Thyroid gland (tissue), 4 donors: Measurements from ENCODE around the gene PAFAH1B1. TPM values are rescaled to one million over a fixed set of nuclear protein-coding genes. Genes with fewer than 3 reads are reported as not detected.
A peak's percentile ranks its signal among the peaks of the same experiment; 100 is the strongest.

Experiments
- DNase-seq, 2 donors: peaks; one replicate each; pipeline ENCODE4 v3.0.0-alpha.2; 2019
- H3K27ac ChIP-seq, 3 donors: fragments of 200-600 bp; sonication (generic); 1 replicate in 2 of 3; 2 replicates in 1 of 3; pipeline ENCODE4 v1.5.1; 2016 to 2019; ENCODE audit warnings: mild to moderate bottlenecking in 1 of 3, moderate library complexity in 1 of 3
- H3K27me3 ChIP-seq: fragments of 200-600 bp; sonication (generic); one replicate; pipeline ENCODE4 v1.5.1; 2019
- H3K36me3 ChIP-seq, 2 donors: fragments of 200-600 bp; sonication (generic); one replicate each; pipeline ENCODE4 v1.5.1; 2016 to 2019
- H3K4me1 ChIP-seq, 2 donors: fragments of 200-600 bp; sonication (generic); one replicate each; pipeline ENCODE4 v1.5.1; 2017 to 2019
- H3K4me3 ChIP-seq, 3 donors: fragments of 200-600 bp; sonication (generic); replicated peaks in 1 of 3; 1 replicate in 2 of 3; 2 replicates in 1 of 3; pipeline ENCODE4 v1.5.1; 2016; ENCODE audit warnings: mild to moderate bottlenecking in 1 of 3
- H3K9me3 ChIP-seq: fragments of 200-600 bp; sonication (generic); one replicate; pipeline ENCODE4 v1.5.1; 2017
- CTCF ChIP-seq, 6 experiments: fragments of 200-600 bp in 3 of 6; fragments of 450-650 bp in 3 of 6; sonication (generic) in 3 of 6; IDR thresholded peaks; one replicate each; pipeline ENCODE4 v1.5.1; 2016 to 2019; ENCODE audit warnings: antibody characterized with exemption in 6 of 6, mild to moderate bottlenecking in 2 of 6, inconsistent platforms in 1 of 6, moderate library complexity in 1 of 6
- POLR2A ChIP-seq, 2 donors: fragments of 450-650 bp; IDR thresholded peaks; one replicate each; pipeline ENCODE4 v1.6.1; 2017; ENCODE audit warnings: antibody characterized with exemption in 2 of 2, mild to moderate bottlenecking in 2 of 2, moderate library complexity in 1 of 2
- WGBS, 2 donors: methylation state at CpG; one replicate each; pipeline ENCODE4 v1.1.5; 2017; 5-methylcytosine and 5-hydroxymethylcytosine counted together
- intact Hi-C: fragments of 100-400 bp; cut with DNase I; formaldehyde crosslinking; loops from one replicate; pipeline ENCODE4 v1.15.1; 2023
- total RNA-seq, 4 donors: library from RNA; depleted of rRNA; stranded (reverse); fragments of >200 nt; gene quantifications; one replicate each; pipeline ENCODE4 v1.2.3, GENCODE V29; 2016

Gene PAFAH1B1
- total RNA-seq, 4 donors from 2014 or later, result 102 to 184 (median 109) TPM

- DNase-seq, result no peak
- Histone ChIP-seq H3K27ac (no peak overlapping the region), H3K9me3 (no peaks in the 10 kb centered on the region), H3K4me3 (no peak overlapping the region), H3K27me3 (no peaks in the 10 kb centered on the region), H3K36me3 (peaks cover 41 to 48% of the 10 kb centered on the region in 2 donors), H3K4me1 (peaks cover 6 to 10% of the 10 kb centered on the region in 2 donors)
- WGBS, 2 donors, result 89 to 90% methylated on average over 7 of the region's 7 CpGs
- intact Hi-C loops, result no loop called here
- TF ChIP-seq POLR2A (IDR thresholded peaks at IDR 0.05) (no peak), CTCF (IDR thresholded peaks at IDR 0.05) (no peak)
Observed at GRCh38 chr17:2681650-2682049, 88.2 kb downstream of the PAFAH1B1 start.

GRCh38 chr17:2682176-2682938 is 88.9 kb downstream of the PAFAH1B1 start:
- H3K27me3 ChIP-seq, result no peaks in the 10 kb centered on the region
- peaks cover 13 to 17% of the 10 kb centered on the region in 2 donors for H3K4me1 ChIP-seq
- WGBS, 2 donors, result 83 to 86% methylated on average over 3 of the region's 3 CpGs
- TF ChIP-seq POLR2A (IDR thresholded peaks at IDR 0.05) (no peak), CTCF (IDR thresholded peaks at IDR 0.05) (no peak)
- H3K4me3 ChIP-seq, result no peak overlapping the region
- no peak for DNase-seq
- H3K9me3 ChIP-seq, result no peaks in the 10 kb centered on the region
- H3K27ac ChIP-seq, result no peak overlapping the region
- intact Hi-C loops, result no loop called here
- peaks cover 38 to 47% of the 10 kb centered on the region in 2 donors for H3K36me3 ChIP-seq

- H3K27me3 ChIP-seq, result no peaks in the 10 kb centered on the region
- no peak for DNase-seq
- TF ChIP-seq POLR2A (IDR thresholded peaks at IDR 0.05) (no peak), CTCF (IDR thresholded peaks at IDR 0.05) (no peak)
- peaks cover 27 to 32% of the 10 kb centered on the region in 2 donors for H3K4me1 ChIP-seq
- no peak overlapping the region for H3K27ac ChIP-seq
- no peak overlapping the region for H3K4me3 ChIP-seq
- WGBS, 2 donors, result 82 to 83% methylated on average over 8 of the region's 8 CpGs
- H3K9me3 ChIP-seq, result no peaks in the 10 kb centered on the region
- peaks cover 33 to 36% of the 10 kb centered on the region in 2 donors for H3K36me3 ChIP-seq
- intact Hi-C loops, result no loop called here
Observed at GRCh38 chr17:2683912-2684311, 90.5 kb downstream of the PAFAH1B1 start.

GRCh38 chr17:2684549-2684948 is 91.1 kb downstream of the PAFAH1B1 start:
- no peaks in the 10 kb centered on the region for H3K27me3 ChIP-seq
- H3K9me3 ChIP-seq, result no peaks in the 10 kb centered on the region
- DNase-seq, result no peak
- no peak overlapping the region for H3K4me3 ChIP-seq
- no peak overlapping the region for H3K27ac ChIP-seq
- H3K4me1 ChIP-seq, result peaks cover 32 to 37% of the 10 kb centered on the region in 2 donors
- TF ChIP-seq POLR2A (IDR thresholded peaks at IDR 0.05) (no peak), CTCF (IDR thresholded peaks at IDR 0.05) (no peak)
- WGBS, 2 donors, result 89 to 93% methylated on average over 18 of the region's 18 CpGs
- intact Hi-C loops, result no loop called here
- peaks cover 33 to 36% of the 10 kb centered on the region in 2 donors for H3K36me3 ChIP-seq

- 89 to 92% methylated on average over 15 of the region's 15 CpGs for whole genome bisulfite sequencing, 2 donors
- DNase-seq, result no peak
- Histone ChIP-seq H3K9me3 (no peaks in the 10 kb centered on the region), H3K36me3 (peaks cover 27 to 31% of the 10 kb centered on the region in 2 donors), H3K27ac (peak overlapping the region; percentile 95 to 99 (median 97)), H3K27me3 (no peaks in the 10 kb centered on the region), H3K4me1 (peaks cover 40 to 47% of the 10 kb centered on the region in 2 donors), H3K4me3 (no peak overlapping the region)
- TF ChIP-seq POLR2A (IDR thresholded peaks at IDR 0.05) (no peak), CTCF (IDR thresholded peaks at IDR 0.05) (no peak)
- intact Hi-C loops, result no loop called here
Observed at GRCh38 chr17:2685696-2686095, 92.2 kb downstream of the PAFAH1B1 start.
